EH (cell line): Measurements from ENCODE around the gene HNF1A.

Experiments used
- DNase-seq: peaks from one replicate; pipeline ENCODE4 v3.0.0-alpha.2; 2015; ENCODE audit warnings: low read depth

Gene HNF1A

GRCh38 chr12:121050725-121051124, 72.4 kb downstream of the HNF1A start:
- DNase-seq = peak; percentile 29
